H7 (cell line): Measurements from ENCODE around the gene SSNA1. TPM values are rescaled to one million over a fixed set of nuclear protein-coding genes. Genes with fewer than 3 reads are reported as not detected.

Source experiments
- DNase-seq: peaks from one replicate; pipeline ENCODE4 v3.0.0; 2012
- H3K27me3 ChIP-seq: 2 replicates; pipeline ENCODE4 v1.6.0; 2011; ENCODE audit warnings: mild to moderate bottlenecking, low read length; ENCODE audit not compliant: control insufficient read depth, insufficient read depth
- H3K36me3 ChIP-seq: replicated peaks from 2 replicates; pipeline ENCODE4 v1.5.1; 2011; ENCODE audit warnings: low read length; ENCODE audit not compliant: control insufficient read depth, insufficient read depth
- H3K4me3 ChIP-seq: 2 replicates; pipeline ENCODE4 v1.5.1; 2011; ENCODE audit warnings: low read depth, mild to moderate bottlenecking, control low read depth, low read length, moderate library complexity; ENCODE audit not compliant: insufficient read depth
- total RNA-seq: library from RNA; depleted of rRNA; stranded (reverse); fragments of >200 nt; shearing (Covaris generic); gene quantifications from 2 replicates; pipeline ENCODE4 v1.2.3, GENCODE V29; 2014

The SSNA1 gene
- total RNA-seq, 1 experiment from 2014 or later = 143 TPM

DNA sequence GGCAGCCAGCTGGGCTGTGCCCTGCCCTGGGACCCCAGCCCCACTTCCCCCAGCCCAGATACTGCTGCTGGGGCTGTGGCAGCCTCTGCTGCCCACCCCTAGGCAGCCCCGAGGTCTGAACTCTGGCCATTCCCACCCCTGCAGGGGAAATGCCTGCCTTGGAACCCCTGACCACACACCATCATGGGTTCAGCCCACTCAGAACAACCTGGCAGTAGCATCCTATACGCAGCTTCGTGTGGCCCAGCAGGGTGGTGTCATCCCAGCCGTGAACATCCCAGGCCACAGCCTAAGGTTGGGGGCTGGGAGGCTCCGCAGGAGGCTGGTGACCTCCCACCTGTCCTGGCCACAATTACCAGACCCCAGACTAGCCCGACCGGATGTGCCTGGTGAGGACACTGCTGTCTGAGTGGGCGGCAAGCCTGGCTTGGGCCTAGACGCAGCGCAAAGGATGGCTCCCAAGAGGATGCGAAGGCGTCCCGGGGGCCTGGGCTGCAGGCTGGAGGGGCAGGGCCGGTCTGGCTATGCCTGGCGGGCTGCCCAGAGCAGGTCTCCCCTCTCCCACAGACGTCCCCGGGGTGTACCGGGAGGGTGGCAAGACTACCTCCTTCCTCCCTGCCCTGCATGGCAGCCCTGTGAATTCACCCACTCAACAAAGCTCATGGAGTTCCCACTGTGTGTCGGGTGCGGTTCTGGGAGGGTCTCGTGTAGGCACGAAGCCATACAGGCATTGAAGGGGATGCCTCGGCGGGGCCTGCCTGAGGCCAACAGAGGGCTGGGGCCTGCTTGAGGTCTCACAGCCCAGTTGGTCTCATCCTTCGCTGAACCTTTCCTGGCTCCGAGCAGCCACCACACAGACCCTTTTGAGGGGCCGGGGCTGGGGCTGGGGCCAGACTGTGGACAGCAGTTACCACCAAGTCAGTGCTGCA is 40.8 kb downstream of the SSNA1 start:
- Histone ChIP-seq H3K36me3 (no peaks in the 10 kb centered on the region), H3K27me3 (no peaks in the 10 kb centered on the region), H3K4me3 (no peak overlapping the region)
- DNase-seq = no peak

GRCh38 chr9:137229903-137230704 is 41.6 kb downstream of the SSNA1 start:
- no peak for DNase-seq
- no peaks in the 10 kb centered on the region for H3K36me3 ChIP-seq
- H3K4me3 ChIP-seq = no peak overlapping the region
- H3K27me3 ChIP-seq = no peaks in the 10 kb centered on the region

- Histone ChIP-seq H3K4me3 (no peak within 1 kb of the TSS), H3K27me3 (no peaks in the 10 kb centered on the region), H3K36me3 (no peaks in the 10 kb centered on the region)
- DNase-seq = no peak
Observed at GRCh38 chr9:137230705-137231371, 42.4 kb downstream of the SSNA1 start, which contains the start of gene SLC34A3. Gene SLC34A3, plus strand, starts transcription at chr9:137230901. Its CDS starts 802 bp downstream, at chr9:137231703.

DNA sequence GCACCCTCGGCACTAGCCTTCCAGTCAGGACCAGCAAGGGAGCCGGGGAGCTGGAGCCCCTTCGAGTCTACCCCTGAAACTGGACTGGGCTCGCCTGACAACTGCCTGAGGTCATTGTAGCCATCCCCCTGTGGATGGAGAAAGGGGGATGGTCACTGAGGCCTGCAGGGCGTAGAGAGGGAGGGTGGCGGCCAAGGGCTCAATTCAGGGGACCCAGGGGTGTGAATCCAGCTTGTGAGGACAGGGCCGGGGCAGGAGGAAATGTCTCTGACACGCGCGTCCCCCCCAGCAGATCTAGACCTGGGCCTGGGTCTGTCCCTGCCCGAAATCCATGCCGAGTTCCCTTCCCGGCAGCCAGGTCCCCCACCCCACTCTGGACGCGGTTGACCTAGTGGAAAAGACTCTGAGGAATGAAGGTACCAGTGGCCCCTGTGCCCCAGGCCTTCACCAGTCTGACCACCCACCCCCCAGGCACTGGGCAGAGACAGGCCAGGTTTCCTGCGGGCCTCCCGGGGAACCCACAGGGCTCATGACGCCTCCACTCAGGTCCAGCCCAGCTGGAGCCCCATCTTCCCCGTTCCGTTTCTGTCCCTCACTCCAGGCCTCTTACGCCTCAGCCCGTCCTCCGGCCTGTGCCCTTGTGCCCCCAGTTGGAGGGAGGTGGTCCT is 43.0 kb downstream of the SSNA1 start:
- no peak overlapping the region for H3K4me3 ChIP-seq
- no peaks in the 10 kb centered on the region for H3K27me3 ChIP-seq
- H3K36me3 ChIP-seq = no peaks in the 10 kb centered on the region
- DNase-seq = no peak

- DNase-seq = no peak
- Histone ChIP-seq H3K36me3 (no peaks in the 10 kb centered on the region), H3K4me3 (no peak overlapping the region), H3K27me3 (no peaks in the 10 kb centered on the region)
Observed at GRCh38 chr9:137232101-137232500, 43.6 kb downstream of the SSNA1 start.

DNA sequence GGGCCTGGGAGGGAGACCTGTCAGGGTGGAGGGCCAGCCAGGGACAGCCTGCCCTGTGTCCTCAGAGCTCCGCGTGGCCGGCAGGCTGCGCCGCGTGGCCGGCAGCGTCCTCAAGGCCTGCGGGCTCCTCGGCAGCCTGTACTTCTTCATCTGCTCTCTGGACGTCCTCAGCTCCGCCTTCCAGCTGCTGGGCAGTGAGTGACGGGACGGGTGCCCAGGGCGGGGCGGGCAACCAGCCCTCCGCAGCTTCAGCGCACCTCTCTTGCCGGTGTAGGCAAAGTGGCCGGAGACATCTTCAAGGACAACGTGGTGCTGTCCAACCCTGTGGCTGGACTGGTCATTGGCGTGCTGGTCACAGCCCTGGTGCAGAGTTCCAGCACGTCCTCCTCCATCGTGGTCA is 44.0 kb downstream of the SSNA1 start:
- Histone ChIP-seq H3K36me3 (no peaks in the 10 kb centered on the region), H3K27me3 (no peaks in the 10 kb centered on the region), H3K4me3 (no peak overlapping the region)
- DNase-seq = no peak

GRCh38 chr9:137233143-137233980 is 44.9 kb downstream of the SSNA1 start:
- Histone ChIP-seq H3K36me3 (no peaks in the 10 kb centered on the region), H3K27me3 (no peaks in the 10 kb centered on the region), H3K4me3 (no peak overlapping the region)
- DNase-seq = no peak

DNA sequence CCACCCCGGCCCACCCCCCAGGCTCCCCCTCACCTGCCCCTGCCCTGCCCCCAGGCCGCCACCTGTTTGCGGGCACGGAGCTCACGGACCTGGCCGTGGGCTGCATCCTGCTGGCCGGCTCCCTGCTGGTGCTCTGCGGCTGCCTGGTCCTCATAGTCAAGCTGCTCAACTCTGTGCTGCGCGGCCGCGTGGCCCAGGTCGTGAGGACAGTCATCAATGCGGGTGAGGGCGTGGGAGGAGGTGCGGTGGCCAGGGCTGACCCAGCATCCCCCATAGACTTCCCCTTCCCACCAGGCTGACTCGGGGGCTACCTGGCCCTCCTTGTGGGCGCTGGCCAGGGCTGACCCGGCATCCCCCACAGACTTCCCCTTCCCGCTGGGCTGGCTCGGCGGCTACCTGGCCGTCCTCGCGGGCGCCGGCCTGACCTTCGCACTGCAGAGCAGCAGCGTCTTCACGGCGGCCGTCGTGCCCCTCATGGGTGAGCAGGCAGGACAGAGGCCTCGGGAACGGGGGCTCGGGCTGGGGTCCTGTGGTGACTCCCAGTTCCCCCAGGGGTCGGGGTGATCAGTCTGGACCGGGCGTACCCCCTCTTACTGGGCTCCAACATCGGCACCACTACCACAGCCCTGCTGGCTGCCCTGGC is 45.7 kb downstream of the SSNA1 start:
- no peaks in the 10 kb centered on the region for H3K27me3 ChIP-seq
- H3K4me3 ChIP-seq = no peak overlapping the region
- H3K36me3 ChIP-seq = no peaks in the 10 kb centered on the region
- no peak for DNase-seq

- H3K36me3 ChIP-seq = no peaks in the 10 kb centered on the region
- H3K4me3 ChIP-seq = no peak overlapping the region
- no peaks in the 10 kb centered on the region for H3K27me3 ChIP-seq
- no peak for DNase-seq
Observed at GRCh38 chr9:137234758-137235423, 46.4 kb downstream of the SSNA1 start.

DNA sequence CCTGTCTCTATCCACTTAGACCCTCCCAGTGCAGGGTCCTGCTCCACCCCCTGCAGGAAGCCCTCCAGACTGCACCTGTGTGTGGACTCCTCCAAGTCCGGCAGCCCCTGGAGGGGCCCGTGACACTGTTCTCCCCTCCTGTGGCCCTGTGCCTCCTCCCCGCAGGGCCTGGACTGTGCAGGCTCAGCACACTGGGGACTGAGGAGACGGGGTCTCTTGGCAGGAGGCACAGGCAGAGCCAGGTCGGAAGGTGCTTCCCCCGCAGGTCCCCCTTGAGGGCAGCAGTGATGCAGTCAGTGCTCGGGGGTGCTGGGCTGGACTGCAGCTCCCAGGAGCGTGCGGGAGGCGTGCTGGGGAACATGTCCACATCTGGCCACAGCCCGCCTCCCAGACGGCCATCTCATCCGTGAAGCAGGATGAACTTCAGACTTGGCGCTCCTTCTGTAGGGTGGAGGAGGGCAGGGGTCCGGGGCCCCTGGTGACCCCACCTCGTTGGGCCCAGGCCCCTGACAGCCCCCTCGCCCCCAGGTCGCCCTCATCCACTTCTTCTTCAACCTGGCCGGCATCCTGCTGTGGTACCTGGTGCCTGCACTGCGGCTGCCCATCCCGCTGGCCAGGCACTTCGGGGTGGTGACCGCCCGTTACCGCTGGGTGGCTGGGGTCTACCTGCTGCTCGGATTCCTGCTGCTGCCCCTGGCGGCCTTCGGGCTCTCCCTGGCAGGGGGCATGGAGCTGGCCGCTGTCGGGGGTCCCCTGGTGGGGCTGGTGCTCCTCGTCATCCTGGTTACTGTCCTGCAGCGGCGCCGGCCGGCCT is 47.2 kb downstream of the SSNA1 start:
- peak; percentile 89 for DNase-seq
- Histone ChIP-seq H3K36me3 (no peaks in the 10 kb centered on the region), H3K4me3 (no peak overlapping the region), H3K27me3 (no peaks in the 10 kb centered on the region)

- Histone ChIP-seq H3K27me3 (no peaks in the 10 kb centered on the region), H3K36me3 (no peaks in the 10 kb centered on the region), H3K4me3 (no peak overlapping the region; the same call in 1 of the 2 replicates)
- DNase-seq = peak; percentile 100
Observed at GRCh38 chr9:137236238-137236935, 47.9 kb downstream of the SSNA1 start.
